Tibial nerve (tissue), 4 donors: ENCODE measurements around the gene ITIH5. TPM values are rescaled to one million over a fixed set of nuclear protein-coding genes. Genes with fewer than 3 reads are reported as not detected.
A peak's percentile ranks its signal among the peaks of the same experiment; 100 is the strongest.
"Not testable (repeated sequence)": the region's sequence is repeated elsewhere in the genome, so short reads cannot be mapped to it uniquely, and the experiment has no call there.

Experiments used
- DNase-seq, 2 donors: peaks; one replicate each; pipeline ENCODE4 v3.0.0-alpha.2; 2019; ENCODE audit warnings: low spot score in 2 of 2
- H3K27ac ChIP-seq, 4 donors: fragments of 200-600 bp; sonication (generic) in 3 of 4; one replicate each; pipeline ENCODE4 v1.5.1; 2017 to 2019; ENCODE audit warnings: mild to moderate bottlenecking in 1 of 4
- H3K27me3 ChIP-seq, 2 donors: fragments of 200-600 bp; sonication (generic) in 1 of 2; one replicate each; pipeline versions ENCODE4 v1.5.1 to v1.6.0; 2017 to 2019
- H3K36me3 ChIP-seq, 3 donors: fragments of 200-600 bp; sonication (generic); one replicate each; pipeline ENCODE4 v1.5.1; 2018 to 2019
- H3K4me1 ChIP-seq, 4 donors: fragments of 200-600 bp; sonication (generic) in 3 of 4; one replicate each; pipeline ENCODE4 v1.5.1; 2017 to 2019
- H3K4me3 ChIP-seq, 4 donors: fragments of 200-600 bp; sonication (generic) in 3 of 4; one replicate each; pipeline ENCODE4 v1.5.1; 2017 to 2019; ENCODE audit warnings: mild to moderate bottlenecking in 1 of 4, moderate library complexity in 1 of 4
- H3K9me3 ChIP-seq, 4 donors: fragments of 200-600 bp; sonication (generic) in 3 of 4; one replicate each; pipeline ENCODE4 v1.5.1; 2017 to 2019
- CTCF ChIP-seq, 5 experiments: fragments of 200-600 bp in 3 of 5; fragments of 450-650 bp in 2 of 5; sonication (generic) in 3 of 5; IDR thresholded peaks; one replicate each; pipeline ENCODE4 v1.5.1; 2016 to 2019; ENCODE audit warnings: antibody characterized with exemption in 5 of 5, mild to moderate bottlenecking in 3 of 5, moderate library complexity in 2 of 5
- EP300 ChIP-seq, 2 donors: sonication (generic); formaldehyde crosslinking; IDR thresholded peaks; one replicate each; pipeline ENCODE4 v1.6.1; 2017; ENCODE audit warnings: antibody characterized with exemption in 2 of 2, mild to moderate bottlenecking in 1 of 2
- POLR2A ChIP-seq, 2 donors: fragments of 450-650 bp; IDR thresholded peaks; one replicate each; pipeline ENCODE4 v1.6.1; 2017; ENCODE audit warnings: antibody characterized with exemption in 2 of 2, mild to moderate bottlenecking in 2 of 2, moderate library complexity in 2 of 2
- WGBS, 2 donors: methylation state at CpG; one replicate each; pipeline ENCODE4 v1.1.5; 2018; 5-methylcytosine and 5-hydroxymethylcytosine counted together
- total RNA-seq, 4 donors: library from RNA; depleted of rRNA; stranded (reverse); fragments of >200 nt; gene quantifications; one replicate each; pipeline ENCODE4 v1.1.0, GENCODE V29; 2016

ITIH5 gene
- total RNA-seq, 4 donors from 2014 or later, result 20.7 to 86.4 (median 26.9) TPM

- 20 to 21% methylated on average over 20 of the region's 20 CpGs for WGBS, 2 donors
- Histone ChIP-seq H3K9me3 (peaks cover 0 to 7% (median 0%) of the 10 kb centered on the region in 4 donors), H3K36me3 (no peaks in the 10 kb centered on the region), H3K4me3 (no peak overlapping the region), H3K27ac (no peak overlapping the region), H3K4me1 (no peaks in the 10 kb centered on the region), H3K27me3 (no peaks in the 10 kb centered on the region)
- peak; percentile 70 to 83 for DNase-seq
- TF ChIP-seq EP300 (IDR thresholded peaks at IDR 0.05), result peak in 1 of 2 donors; percentile 33
- TF ChIP-seq POLR2A (IDR thresholded peaks at IDR 0.05), result no peak
- peak; percentile 68 to 94 (median 88) for TF ChIP-seq CTCF (IDR thresholded peaks at IDR 0.05)
Measured at GRCh38 chr10:7687228-7687907, 20.6 kb upstream of the ITIH5 start.

GRCh38 chr10:7686351-7687171 lies 19.8 kb upstream of the ITIH5 start:
- H3K36me3 ChIP-seq, result no peaks in the 10 kb centered on the region
- no peaks in the 10 kb centered on the region for H3K9me3 ChIP-seq
- WGBS, 2 donors, result 75 to 76% methylated on average over 13 of the region's 13 CpGs
- TF ChIP-seq POLR2A (IDR thresholded peaks at IDR 0.05) (no peak), CTCF (IDR thresholded peaks at IDR 0.05) (no peak), EP300 (IDR thresholded peaks at IDR 0.05) (no peak)
- no peak for DNase-seq
- no peak overlapping the region for H3K27ac ChIP-seq
- no peaks in the 10 kb centered on the region for H3K4me1 ChIP-seq
- H3K27me3 ChIP-seq, result no peaks in the 10 kb centered on the region
- no peak overlapping the region for H3K4me3 ChIP-seq

- not testable (repeated sequence) for H3K4me1 ChIP-seq, DNase-seq, H3K27me3 ChIP-seq, H3K36me3 ChIP-seq, H3K9me3 ChIP-seq, H3K27ac ChIP-seq, H3K4me3 ChIP-seq
- WGBS, 2 donors, result 77 to 83% methylated on average over 5 of the region's 5 CpGs
Measured at GRCh38 chr10:7680078-7680477, 13.3 kb upstream of the ITIH5 start.

GRCh38 chr10:7679256-7679655 lies 12.5 kb upstream of the ITIH5 start:
- no peak overlapping the region for H3K4me3 ChIP-seq
- no peaks in the 10 kb centered on the region for H3K4me1 ChIP-seq
- no peaks in the 10 kb centered on the region for H3K27me3 ChIP-seq
- WGBS, 2 donors, result 63 to 76% methylated on average over 1 of the region's 1 CpG
- TF ChIP-seq CTCF (IDR thresholded peaks at IDR 0.05), result no peak
- no peak for TF ChIP-seq EP300 (IDR thresholded peaks at IDR 0.05)
- TF ChIP-seq POLR2A (IDR thresholded peaks at IDR 0.05), result no peak
- no peak overlapping the region for H3K27ac ChIP-seq
- DNase-seq, result no peak
- H3K36me3 ChIP-seq, result no peaks in the 10 kb centered on the region
- no peaks in the 10 kb centered on the region for H3K9me3 ChIP-seq

GRCh38 chr10:7672341-7673134 lies 5.8 kb upstream of the ITIH5 start:
- Histone ChIP-seq H3K27ac (no peak overlapping the region), H3K27me3 (no peaks in the 10 kb centered on the region), H3K9me3 (no peaks in the 10 kb centered on the region), H3K4me1 (peaks cover 0 to 15% (median 0%) of the 10 kb centered on the region in 4 donors), H3K4me3 (no peak overlapping the region), H3K36me3 (no peaks in the 10 kb centered on the region)
- DNase-seq, result no peak
- WGBS, 2 donors, result 86 to 87% methylated on average over 23 of the region's 23 CpGs
- TF ChIP-seq EP300 (IDR thresholded peaks at IDR 0.05) (no peak), POLR2A (IDR thresholded peaks at IDR 0.05) (no peak), CTCF (IDR thresholded peaks at IDR 0.05) (no peak)
